Measurements from ENCODE around the gene RBM39.

RBM39 gene

DNA sequence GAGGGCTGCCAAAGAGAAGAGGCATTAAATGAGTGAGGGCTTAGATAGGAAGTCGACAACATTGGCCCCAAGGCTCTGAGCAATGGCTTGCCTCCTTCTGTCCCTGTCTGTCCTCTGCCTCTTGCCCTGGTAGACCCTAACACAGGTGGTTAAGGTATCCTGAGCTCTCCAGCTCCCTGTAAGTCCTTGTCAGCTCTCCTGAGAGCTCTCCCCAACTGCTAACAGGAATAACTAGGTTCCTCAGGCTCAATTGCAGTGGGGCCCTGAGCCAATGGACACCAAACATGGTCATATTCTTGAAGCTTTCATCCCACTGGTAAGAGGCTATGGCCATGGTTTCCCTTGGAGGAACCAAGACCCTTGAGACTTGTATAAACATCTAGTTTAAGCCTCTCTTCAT is 72.4 kb downstream of the RBM39 start:
- ChIA-PET POLR2A (interaction anchor here (0.6 kb wide), 1 partner anchor 315 kb away, joined by 3 read pairs; no protein-coding TSS in a partner anchor), CTCF (no interaction called here)
- no peak for DNase-seq (ENCODE audit: extremely low spot score)
- TF ChIP-seq FOXM1 (IDR thresholded peaks at IDR 0.05; ENCODE audit: borderline replicate concordance) (no peak), FOXK2 (IDR thresholded peaks at IDR 0.05) (no peak), LEF1 (IDR thresholded peaks at IDR 0.05; ENCODE audit: borderline replicate concordance) (no peak)
- TF ChIP-seq, protein P1, sequence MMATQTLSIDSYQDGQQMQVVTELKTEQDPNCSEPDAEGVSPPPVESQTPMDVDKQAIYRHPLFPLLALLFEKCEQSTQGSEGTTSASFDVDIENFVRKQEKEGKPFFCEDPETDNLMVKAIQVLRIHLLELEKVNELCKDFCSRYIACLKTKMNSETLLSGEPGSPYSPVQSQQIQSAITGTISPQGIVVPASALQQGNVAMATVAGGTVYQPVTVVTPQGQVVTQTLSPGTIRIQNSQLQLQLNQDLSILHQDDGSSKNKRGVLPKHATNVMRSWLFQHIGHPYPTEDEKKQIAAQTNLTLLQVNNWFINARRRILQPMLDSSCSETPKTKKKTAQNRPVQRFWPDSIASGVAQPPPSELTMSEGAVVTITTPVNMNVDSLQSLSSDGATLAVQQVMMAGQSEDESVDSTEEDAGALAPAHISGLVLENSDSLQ (IDR thresholded peaks at IDR 0.05): no peak

DNA sequence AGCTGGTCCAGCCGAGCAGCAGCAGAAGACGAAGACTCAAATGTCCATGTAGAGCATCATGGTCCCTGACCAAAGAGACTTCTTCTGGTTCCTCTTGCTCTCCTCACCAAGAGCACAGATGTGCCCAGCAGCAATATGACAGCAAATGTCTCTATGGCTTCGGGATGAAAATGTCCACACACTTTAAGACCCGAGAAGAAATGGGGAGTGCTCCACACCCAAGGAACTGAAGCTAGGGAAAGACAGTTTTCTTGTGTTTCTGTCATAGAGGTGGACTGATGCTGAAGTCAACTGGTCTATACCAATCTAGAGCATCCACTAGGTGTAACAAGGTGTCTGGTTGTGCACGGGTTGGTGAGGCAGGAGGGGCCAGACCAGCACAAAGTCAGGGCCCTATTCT is 72.8 kb downstream of the RBM39 start:
- TF ChIP-seq ARNT (IDR thresholded peaks at IDR 0.05) (no peak), ELF4 (IDR thresholded peaks at IDR 0.05) (no peak), FOXM1 (IDR thresholded peaks at IDR 0.05; ENCODE audit: borderline replicate concordance) (no peak), NFRKB (IDR thresholded peaks at IDR 0.05) (no peak), BHLHE40 (IDR thresholded peaks at IDR 0.05; ENCODE audit: borderline replicate concordance) (no peak), ZNF384 (IDR thresholded peaks at IDR 0.05) (no peak), FOXA1 (IDR thresholded peaks at IDR 0.05) (no peak)
- CTCF ChIA-PET: no interaction called here
- POLR2A ChIA-PET: interaction anchor here (0.6 kb wide), 1 partner anchor 315 kb away, joined by 3 read pairs; no protein-coding TSS in a partner anchor
- no peak for DNase-seq (ENCODE audit: extremely low spot score)

DNA sequence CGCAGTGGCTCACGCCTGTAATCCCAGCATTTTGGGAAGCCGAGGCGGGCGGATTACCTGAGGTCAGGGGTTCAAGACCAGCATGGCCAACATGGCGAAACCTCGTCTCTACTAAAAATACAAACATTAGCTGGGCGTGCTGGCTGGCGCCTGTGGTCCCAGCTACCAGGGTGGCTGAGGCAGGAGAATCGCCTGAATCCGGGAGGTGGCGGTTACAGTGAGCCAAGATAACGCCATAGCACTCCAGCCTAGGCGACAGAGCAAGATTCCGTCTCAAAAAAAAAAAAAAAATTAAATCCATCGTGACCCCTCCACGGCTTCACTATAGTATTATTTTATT is 76.1 kb downstream of the RBM39 start:
- ChIA-PET POLR2A (interaction anchor here (0.6 to 4.2 kb wide), 5 partner anchors 9 to 76 kb away, joined by 3 to 44 read pairs (median 7); partner anchors contain the start of genes RBM39 and SPAG4), CTCF (interaction anchor here (0.6 kb wide), 1 partner anchor 151 kb away, joined by 3 read pairs; no protein-coding TSS in a partner anchor)
- DNase-seq (ENCODE audit: extremely low spot score): no peak
- TF ChIP-seq TARDBP (IDR thresholded peaks at IDR 0.05) (no peak), SUZ12 (IDR thresholded peaks at IDR 0.05) (no peak), ZNF384 (IDR thresholded peaks at IDR 0.05) (no peak), FOXM1 (IDR thresholded peaks at IDR 0.05; ENCODE audit: borderline replicate concordance) (no peak), ARNT (IDR thresholded peaks at IDR 0.05) (no peak), BHLHE40 (IDR thresholded peaks at IDR 0.05; ENCODE audit: borderline replicate concordance) (no peak), ELF4 (IDR thresholded peaks at IDR 0.05) (no peak), L3MBTL2 (conservative IDR thresholded peaks at IDR 0.05) (no peak), FOXA1 (IDR thresholded peaks at IDR 0.05) (no peak), CTBP1 (IDR thresholded peaks at IDR 0.05; ENCODE audit: borderline replicate concordance) (no peak), NFRKB (IDR thresholded peaks at IDR 0.05) (no peak), HDGF (IDR thresholded peaks at IDR 0.05; ENCODE audit: borderline replicate concordance) (no peak), FOXK2 (IDR thresholded peaks at IDR 0.05) (no peak)
- TF ChIP-seq, protein P1 (IDR thresholded peaks at IDR 0.05): no peak

DNA sequence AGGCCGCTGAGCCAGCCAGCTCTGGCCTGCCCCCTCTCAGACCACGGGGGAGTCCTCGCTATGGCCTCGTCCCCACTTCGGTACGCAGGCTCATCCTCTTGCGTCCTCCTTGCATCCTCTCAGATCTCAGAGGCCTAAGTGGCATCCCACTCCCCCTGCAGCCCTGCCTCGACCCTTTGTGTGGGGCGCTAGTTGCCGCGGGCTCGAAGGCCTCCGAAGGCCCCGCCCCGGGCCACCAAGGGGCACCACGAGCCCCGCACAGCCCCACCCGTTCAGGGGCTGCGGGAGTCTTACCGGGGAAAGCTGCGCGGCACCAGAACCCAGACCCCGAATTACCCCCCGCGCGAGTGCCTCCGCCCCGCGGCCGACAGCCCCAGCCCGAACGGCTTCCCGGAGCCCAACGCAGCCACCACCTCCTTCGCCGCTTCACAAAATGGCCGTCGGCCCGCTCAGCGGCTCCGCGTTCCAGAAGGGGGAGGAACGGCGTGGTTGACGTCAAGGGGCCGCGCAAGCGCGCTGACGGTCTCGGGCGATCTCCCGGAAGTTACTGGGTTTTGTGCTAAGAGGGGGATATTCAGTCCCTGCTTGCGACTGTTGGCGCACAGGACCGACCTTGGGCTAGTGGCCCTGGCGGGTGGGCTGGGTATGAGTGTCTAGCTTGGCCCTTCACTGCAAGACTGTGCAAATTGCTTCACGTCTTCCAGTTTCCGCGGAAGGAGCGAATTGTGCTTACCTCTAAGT is 77.4 kb downstream of the RBM39 start, which contains the start of the genes CPNE1 and RBM12:
TSS of gene CPNE1 (minus strand) at position 435 of the 741 bp plus-strand sequence. CDS start 31,977 bp downstream, outside the sequence.
TSS of gene RBM12 (minus strand) at position 435 of the 741 bp plus-strand sequence. CDS start 9,578 bp downstream, outside the sequence.
- ChIA-PET CTCF (interaction anchor here (1.2 kb wide), 1 partner anchor 46 kb away, joined by 4 read pairs; no protein-coding TSS in a partner anchor), POLR2A (interaction anchor here (0.8 to 4.2 kb wide), 13 partner anchors 10 to 289 kb away, joined by 3 to 44 read pairs (median 7); partner anchors contain the start of genes NFS1, RBM39, ROMO1 and SCAND1)
- TF ChIP-seq NFRKB (IDR thresholded peaks at IDR 0.05) (peak; percentile 68), FOXA1 (IDR thresholded peaks at IDR 0.05) (no peak), ELF4 (IDR thresholded peaks at IDR 0.05) (peak; percentile 93), L3MBTL2 (conservative IDR thresholded peaks at IDR 0.05) (peak; percentile 90), FOXM1 (IDR thresholded peaks at IDR 0.05; ENCODE audit: borderline replicate concordance) (no peak), SP1 (IDR thresholded peaks at IDR 0.05) (no peak), HDGF (IDR thresholded peaks at IDR 0.05; ENCODE audit: borderline replicate concordance) (no peak), SUZ12 (IDR thresholded peaks at IDR 0.05) (no peak)
- DNase-seq (ENCODE audit: extremely low spot score): peak; percentile 97

DNA sequence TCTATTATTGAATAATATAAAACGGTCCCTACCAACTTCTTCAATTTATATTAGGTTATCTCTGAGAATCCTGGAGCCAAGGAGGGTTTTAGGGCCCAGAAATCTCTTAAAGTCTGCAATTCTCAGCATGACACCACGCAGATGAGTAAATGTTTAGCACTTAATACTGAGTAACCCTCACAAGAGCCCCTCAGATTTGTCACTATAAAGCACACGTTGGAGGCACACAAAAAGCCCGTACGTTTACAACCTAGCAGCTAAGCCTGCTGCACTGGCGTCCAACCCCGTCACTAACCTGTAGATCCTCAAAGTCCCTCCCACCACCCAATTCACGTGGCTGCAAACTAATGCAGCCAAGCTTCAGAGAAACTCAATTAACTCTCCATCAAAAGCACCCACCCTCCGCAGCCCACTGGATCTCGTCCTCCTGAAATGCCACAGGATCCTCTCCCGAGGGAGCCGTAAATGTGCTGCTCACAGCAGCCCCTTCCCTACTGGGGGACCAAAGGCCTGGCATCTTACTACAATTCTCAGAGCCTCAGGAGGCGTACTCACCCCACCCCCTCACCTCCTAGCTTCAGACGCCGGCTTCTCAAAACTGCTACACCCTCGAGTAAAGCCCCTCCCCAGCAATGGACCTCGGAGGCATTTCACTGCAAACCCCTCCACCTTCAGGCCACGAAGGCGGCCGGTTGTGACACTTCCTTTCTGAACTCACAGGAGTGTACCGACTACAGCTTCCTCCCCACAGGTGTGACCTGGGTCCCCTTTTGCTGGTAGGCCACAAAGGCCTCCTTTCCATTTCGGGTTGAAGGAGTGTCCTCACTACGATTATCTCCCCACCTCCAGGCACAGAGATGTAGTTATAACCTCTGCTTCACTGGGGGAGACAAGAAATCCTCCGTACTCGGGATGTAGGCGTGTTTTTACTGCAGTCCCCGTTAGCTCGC is 78.3 kb downstream of the RBM39 start:
- TF ChIP-seq SP1 (IDR thresholded peaks at IDR 0.05): no peak
- peak; percentile 22; the same call in 1 of the 2 replicates for TF ChIP-seq L3MBTL2 (conservative IDR thresholded peaks at IDR 0.05)
- POLR2A ChIA-PET: interaction anchor here (0.6 to 4.2 kb wide), 15 partner anchors 9 to 290 kb away, joined by 3 to 44 read pairs (median 4); partner anchors contain the start of genes CEP250, NFS1, RBM39 and ROMO1

DNA sequence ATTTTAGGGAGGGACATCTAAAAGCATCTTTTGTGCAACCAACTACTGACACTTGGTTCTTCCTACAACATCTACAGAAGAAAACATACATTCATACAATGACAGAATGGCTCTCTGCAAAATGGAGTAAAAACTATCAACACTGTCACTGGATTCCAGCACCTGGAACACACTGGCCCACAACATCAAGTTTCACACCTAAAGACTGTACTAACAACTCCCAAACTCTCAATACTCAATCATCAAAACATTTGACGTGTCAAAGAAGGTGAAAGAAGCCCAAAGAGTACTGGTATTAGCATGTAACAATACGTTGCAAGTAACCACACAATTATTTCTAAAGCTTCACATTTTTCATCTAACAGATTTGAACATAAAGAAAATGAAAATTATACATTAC is 79.5 kb downstream of the RBM39 start:
- TF ChIP-seq ARNT (IDR thresholded peaks at IDR 0.05) (no peak), L3MBTL2 (conservative IDR thresholded peaks at IDR 0.05) (no peak), ZNF384 (IDR thresholded peaks at IDR 0.05) (no peak), BHLHE40 (IDR thresholded peaks at IDR 0.05; ENCODE audit: borderline replicate concordance) (no peak), CTBP1 (IDR thresholded peaks at IDR 0.05; ENCODE audit: borderline replicate concordance) (no peak), SP1 (IDR thresholded peaks at IDR 0.05) (no peak), TARDBP (IDR thresholded peaks at IDR 0.05) (no peak), SUZ12 (IDR thresholded peaks at IDR 0.05) (no peak), FOXK2 (IDR thresholded peaks at IDR 0.05) (no peak), HDGF (IDR thresholded peaks at IDR 0.05; ENCODE audit: borderline replicate concordance) (no peak), FOXA1 (IDR thresholded peaks at IDR 0.05) (no peak), FOXM1 (IDR thresholded peaks at IDR 0.05; ENCODE audit: borderline replicate concordance) (no peak), NFRKB (IDR thresholded peaks at IDR 0.05) (no peak), ELF4 (IDR thresholded peaks at IDR 0.05) (no peak), LEF1 (IDR thresholded peaks at IDR 0.05; ENCODE audit: borderline replicate concordance) (no peak)
- TF ChIP-seq, protein P1 (IDR thresholded peaks at IDR 0.05): no peak
- ChIA-PET CTCF (no interaction called here), POLR2A (interaction anchor here (4.2 kb wide), 1 partner anchor 44 kb away, joined by 44 read pairs; the partner anchor contains the start of gene SPAG4)
- DNase-seq (ENCODE audit: extremely low spot score): no peak

More for the DNA sequence above, 78.3 kb downstream of the RBM39 start:
- CTCF ChIA-PET: interaction anchor here (1.0 to 1.2 kb wide), 2 partner anchors 37 to 45 kb away, joined by 3 to 4 read pairs; no protein-coding TSS in a partner anchor
- peak; percentile 53 for DNase-seq (ENCODE audit: extremely low spot score)
